ENCODE measurements around the gene GRAMD1C.

Gene GRAMD1C

DNA sequence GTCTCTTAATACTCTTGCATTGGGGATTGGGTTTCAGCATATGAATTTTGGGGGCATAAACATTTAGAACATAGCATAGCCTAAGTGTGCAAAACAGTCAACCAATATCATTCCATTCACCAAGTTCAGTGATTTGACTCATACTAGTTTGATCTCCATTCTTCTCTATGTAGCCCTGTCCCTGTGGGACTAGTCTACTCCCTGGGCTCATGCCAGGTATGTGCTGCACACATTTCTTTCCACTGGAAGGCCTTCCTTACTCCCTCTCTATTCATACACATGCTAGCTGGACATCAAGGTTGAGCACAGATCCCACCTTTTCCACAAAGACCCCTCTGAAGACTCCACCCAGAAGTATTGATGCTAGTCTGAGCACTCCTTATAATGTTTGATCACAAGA, 114.3 kb downstream of the GRAMD1C start:
- no peak for DNase-seq (ENCODE audit: low read depth)

DNA sequence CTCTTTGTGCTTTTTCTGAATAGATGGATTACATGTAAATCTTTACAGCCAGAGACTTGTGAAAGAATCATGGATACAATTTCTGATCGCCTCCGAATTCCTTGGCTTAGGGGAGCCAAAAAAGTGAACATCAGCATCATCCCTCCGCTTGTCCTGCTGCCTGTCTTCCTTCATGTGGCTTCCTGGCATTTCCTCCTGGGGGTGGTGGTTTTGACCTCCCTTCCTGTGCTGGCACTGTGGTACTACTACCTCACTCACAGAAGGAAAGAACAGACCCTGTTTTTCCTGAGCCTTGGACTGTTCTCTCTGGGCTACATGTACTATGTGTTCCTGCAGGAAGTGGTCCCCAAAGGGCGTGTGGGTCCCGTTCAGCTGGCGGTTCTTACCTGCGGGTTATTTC, 115.1 kb downstream of the GRAMD1C start:
- DNase-seq (ENCODE audit: low read depth) = no peak

DNA sequence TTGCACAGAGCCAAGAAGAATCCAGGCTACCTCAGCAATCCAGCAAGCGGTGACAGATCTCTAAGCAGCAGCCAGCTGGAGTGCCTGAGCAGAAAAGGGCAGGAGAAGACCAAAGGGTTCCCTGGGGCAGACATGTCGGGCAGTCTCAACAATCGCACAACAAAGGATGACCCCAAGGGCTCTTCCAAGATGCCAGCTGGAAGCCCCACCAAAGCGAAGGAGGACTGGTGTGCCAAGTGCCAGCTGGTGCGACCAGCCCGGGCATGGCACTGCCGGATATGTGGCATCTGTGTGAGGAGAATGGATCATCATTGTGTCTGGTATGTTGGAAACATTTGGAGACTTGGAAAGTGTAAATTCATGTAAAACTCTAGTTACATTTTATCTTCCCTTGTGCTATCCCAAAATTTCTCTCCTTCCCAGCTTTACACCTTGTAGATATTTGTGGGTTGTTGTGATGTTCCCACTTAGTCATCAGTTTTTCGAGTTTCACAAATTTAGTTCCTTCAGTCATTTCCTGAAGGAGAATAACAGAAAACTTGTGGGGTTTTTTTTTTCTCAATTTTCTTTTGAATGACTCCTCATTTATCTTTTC, 115.6 kb downstream of the GRAMD1C start:
- DNase-seq (ENCODE audit: low read depth) = no peak

DNA sequence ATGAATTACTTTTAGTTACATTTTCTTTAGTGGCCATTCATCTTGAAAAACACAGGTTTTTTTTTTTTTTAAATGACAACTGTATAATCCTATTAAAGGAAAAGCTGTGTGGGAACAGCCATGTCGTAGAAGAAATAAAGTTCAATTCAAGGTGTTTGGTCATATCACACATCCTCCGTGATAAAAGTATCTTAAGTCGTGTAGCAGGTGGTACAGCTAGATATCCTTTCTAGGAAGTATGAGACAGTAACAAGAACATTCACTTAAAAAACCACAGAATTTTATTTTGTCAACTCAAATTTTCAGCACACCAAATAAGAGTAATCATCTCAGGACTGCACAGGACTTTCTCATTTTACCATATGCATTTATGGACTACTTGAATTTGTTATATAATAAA, 125.3 kb downstream of the GRAMD1C start:
- DNase-seq (ENCODE audit: low read depth) = no peak

DNA sequence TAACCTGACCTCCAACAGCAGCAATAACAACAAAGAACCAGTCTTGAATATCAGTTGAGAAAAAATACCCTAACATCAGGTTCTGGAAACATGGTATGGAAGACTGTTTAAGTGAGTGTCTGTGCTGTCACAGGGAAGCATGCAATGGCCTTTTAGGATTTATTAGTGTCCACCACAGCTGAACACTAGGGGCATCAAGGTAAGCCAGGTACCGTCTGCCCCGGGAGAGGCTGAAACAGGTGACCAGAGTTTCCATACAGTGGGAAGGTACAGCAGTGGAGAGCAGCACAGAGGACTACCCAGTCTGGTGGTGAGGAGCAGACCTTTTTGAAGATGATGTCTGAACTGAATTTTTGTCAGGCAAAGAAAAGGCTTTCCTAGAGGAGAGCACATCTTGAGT, 127.6 kb downstream of the GRAMD1C start:
- no peak for DNase-seq (ENCODE audit: low read depth)

DNA sequence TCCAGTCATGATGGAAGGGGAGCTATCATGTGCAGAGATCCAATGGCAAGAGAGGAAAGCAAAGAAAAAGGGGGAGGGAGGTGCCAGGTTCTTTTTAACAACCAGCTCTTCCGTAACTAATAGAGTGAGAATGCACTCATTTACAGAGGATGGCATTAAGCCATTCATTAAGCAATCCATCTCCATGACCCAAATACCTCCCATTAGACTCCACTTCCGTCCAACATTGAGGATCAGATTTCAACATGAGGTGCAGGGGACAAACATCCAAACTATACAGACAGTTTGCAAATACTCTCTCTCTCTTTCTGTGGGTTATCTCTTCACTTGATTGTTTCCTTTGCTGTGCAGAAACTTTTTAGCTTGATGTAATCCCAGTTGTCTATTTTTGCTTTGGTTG, 130.4 kb downstream of the GRAMD1C start:
- peak; percentile 71 for DNase-seq (ENCODE audit: low read depth)

DNA sequence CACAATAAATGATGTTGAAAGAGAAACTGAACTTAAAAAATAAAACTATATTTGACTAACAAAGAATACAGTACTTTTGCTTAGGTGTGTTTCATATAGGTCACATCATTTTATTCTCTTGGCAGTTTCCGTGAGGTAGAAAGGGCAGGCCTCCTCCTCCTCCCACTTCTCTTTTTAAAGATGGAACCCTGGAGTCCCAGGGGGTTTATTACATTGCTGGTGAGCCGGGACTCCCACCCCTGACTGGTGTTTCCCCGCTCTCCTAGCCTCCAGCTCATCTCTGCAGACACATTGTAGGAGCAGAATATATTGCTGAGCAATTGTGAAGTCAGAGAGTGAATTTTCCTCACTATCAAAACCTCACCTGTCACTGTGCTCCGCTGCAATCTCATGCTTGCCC, 139.2 kb downstream of the GRAMD1C start:
- DNase-seq (ENCODE audit: low read depth) = no peak

DNA sequence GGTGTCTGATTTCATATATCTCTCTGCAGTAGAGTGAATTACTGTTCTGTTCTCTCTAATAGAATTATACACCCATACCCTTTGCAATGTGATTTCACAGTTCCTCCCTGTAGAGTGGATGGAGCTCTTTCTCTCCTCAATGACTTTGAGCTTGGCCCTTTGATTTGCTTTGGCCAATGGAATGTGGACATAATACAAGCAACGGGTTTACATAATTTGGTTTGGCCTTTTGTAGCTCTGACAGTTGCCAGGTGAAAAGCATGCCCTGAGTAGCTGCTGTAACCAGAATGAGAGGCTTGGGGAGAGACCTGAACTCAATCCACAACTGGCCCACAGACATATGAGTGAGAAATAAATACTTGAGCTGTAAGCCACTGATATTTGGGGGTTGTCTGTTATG, 141.3 kb downstream of the GRAMD1C start:
- no peak for DNase-seq (ENCODE audit: low read depth)

DNA sequence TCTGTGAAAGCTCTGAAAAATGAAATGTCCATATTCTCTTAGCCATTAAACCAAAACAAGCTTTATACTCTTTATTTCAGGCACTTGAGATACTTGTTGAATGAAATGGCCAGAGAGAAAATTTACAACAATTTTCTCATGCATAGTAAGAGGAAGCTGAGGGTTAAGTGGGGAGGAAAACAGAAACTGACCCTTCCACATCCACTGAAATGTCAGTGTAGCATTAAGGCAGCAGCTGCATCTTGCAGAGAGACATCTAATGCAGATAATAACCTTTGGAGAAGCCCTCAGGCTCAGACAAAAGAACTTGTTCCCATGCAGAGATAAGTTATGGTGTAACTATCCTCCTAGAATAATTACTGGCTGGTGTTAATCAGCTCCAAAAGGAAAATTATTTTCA, 143.2 kb downstream of the GRAMD1C start:
- DNase-seq (ENCODE audit: low read depth) = no peak

DNA sequence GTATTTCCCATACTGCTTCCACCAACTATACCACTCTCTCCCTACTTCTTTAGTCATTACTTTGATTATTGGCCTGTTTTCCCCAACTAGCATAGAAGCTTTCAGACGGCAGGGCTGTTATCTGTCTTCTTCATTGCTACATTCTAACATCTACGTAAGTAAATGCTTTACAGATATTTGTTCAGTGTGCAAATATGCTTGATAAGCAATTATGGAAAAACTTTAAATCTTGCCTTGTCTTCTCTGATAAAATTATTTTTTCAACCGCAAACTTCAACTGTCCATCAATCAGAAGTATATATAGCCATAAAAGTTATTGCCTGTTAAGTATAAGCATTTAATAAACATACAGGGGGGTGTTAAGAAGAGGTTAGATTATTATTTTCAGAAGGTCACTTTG, 145.0 kb downstream of the GRAMD1C start:
- no peak for DNase-seq (ENCODE audit: low read depth)

DNA sequence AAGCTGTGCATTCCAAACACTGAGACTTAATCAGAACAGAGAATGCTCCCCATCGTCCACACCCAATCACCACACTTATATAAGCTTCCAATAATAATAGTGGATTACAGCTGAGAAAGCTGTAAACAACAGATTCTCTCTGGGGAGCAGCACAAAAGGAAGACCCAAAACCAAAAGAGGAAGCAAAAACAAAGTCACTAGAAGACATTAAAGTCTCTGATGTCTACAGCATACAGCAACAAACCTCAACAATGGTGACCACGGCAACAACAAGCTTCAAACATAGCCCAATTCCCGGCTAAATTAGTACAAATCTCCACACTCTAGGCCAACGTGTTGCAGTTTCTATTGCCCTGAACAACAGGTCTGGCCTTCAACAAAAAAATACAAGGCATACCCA, 147.0 kb downstream of the GRAMD1C start:
- DNase-seq (ENCODE audit: low read depth) = no peak

Measured in fibroblast of gingiva (primary cell).